SK-N-SH treated with all-trans-retinoic acid at 6 μM for 48 hours (cell line): Measurements from ENCODE around the gene GGTLC2.

ENCODE experiments used
- ATAC-seq: fragments of 200-7000 bp; cut with Tn5 transposase; 3 replicates; pipeline ENCODE4 v1.9.1; 2020; ENCODE audit warnings: mild to moderate bottlenecking, moderate library complexity
- ARNTL ChIP-seq: fragments of 450-650 bp; formaldehyde crosslinking; IDR thresholded peaks from 2 replicates; pipeline ENCODE4 v1.5.0; 2020; ENCODE audit warnings: low read depth, mild to moderate bottlenecking, moderate library complexity, borderline replicate concordance
- BACH2 ChIP-seq: fragments of 250-450 bp; sonication (Bioruptor Pico); IDR thresholded peaks from 2 replicates; pipeline ENCODE4 v1.9.0; 2021; ENCODE audit warnings: mild to moderate bottlenecking, borderline replicate concordance
- CSDC2 ChIP-seq: fragments of 250-450 bp; sonication (Bioruptor Pico); IDR thresholded peaks from 2 replicates; pipeline ENCODE4 v1.5.0; 2020; ENCODE audit warnings: mild to moderate bottlenecking, moderate library complexity
- CSRNP3 ChIP-seq: fragments of 250-450 bp; sonication (Bioruptor Pico); IDR thresholded peaks from 2 replicates; pipeline ENCODE4 v1.5.1; 2021; ENCODE audit warnings: mild to moderate bottlenecking, moderate library complexity
- ESRRG ChIP-seq: fragments of 250-450 bp; sonication (Bioruptor Pico); IDR thresholded peaks from 2 replicates; pipeline ENCODE4 v1.6.1; 2021; ENCODE audit warnings: mild to moderate bottlenecking
- GLIS3 ChIP-seq: fragments of 250-450 bp; sonication (Bioruptor Pico); IDR thresholded peaks from 2 replicates; pipeline ENCODE4 v1.5.0; 2020; ENCODE audit warnings: mild to moderate bottlenecking, moderate library complexity
- ISL1 ChIP-seq: fragments of 250-450 bp; sonication (Bioruptor Pico); IDR thresholded peaks from 2 replicates; pipeline ENCODE4 v2.1.2; 2022; ENCODE audit warnings: mild to moderate bottlenecking, moderate library complexity
- OSR1 ChIP-seq: fragments of 250-450 bp; sonication (Bioruptor Pico); IDR thresholded peaks from 2 replicates; pipeline ENCODE4 v1.8.0; 2022; ENCODE audit warnings: moderate library complexity, mild to moderate bottlenecking, inconsistent platforms
- POU6F1 ChIP-seq: fragments of 250-450 bp; sonication (Bioruptor Pico); IDR thresholded peaks from 2 replicates; pipeline ENCODE4 v1.8.0; 2021; ENCODE audit warnings: low read depth, mild to moderate bottlenecking, moderate library complexity, borderline replicate concordance
- PPARA ChIP-seq: fragments of 250-450 bp; sonication (Bioruptor Pico); IDR thresholded peaks from 2 replicates; pipeline ENCODE4 v1.5.0; 2020; ENCODE audit warnings: mild to moderate bottlenecking, borderline replicate concordance
- RARB ChIP-seq: fragments of 250-450 bp; sonication (Bioruptor Pico); IDR thresholded peaks from 2 replicates; pipeline ENCODE4 v1.8.0; 2021; ENCODE audit warnings: mild to moderate bottlenecking, moderate library complexity
- SNAI2 ChIP-seq: fragments of 250-450 bp; sonication (Bioruptor Pico); IDR thresholded peaks from 2 replicates; pipeline ENCODE4 v1.5.0; 2020; ENCODE audit warnings: mild to moderate bottlenecking, moderate library complexity
- TCF4 ChIP-seq: fragments of 250-450 bp; sonication (Bioruptor Pico); IDR thresholded peaks from 2 replicates; pipeline ENCODE4 v1.8.0; 2021; ENCODE audit warnings: mild to moderate bottlenecking, moderate library complexity, borderline replicate concordance
- TSHZ2 ChIP-seq: fragments of 250-450 bp; sonication (Bioruptor Pico); IDR thresholded peaks from 2 replicates; pipeline ENCODE4 v1.5.0; 2020; ENCODE audit warnings: mild to moderate bottlenecking, moderate library complexity
- ZC3H10 ChIP-seq: fragments of 250-450 bp; sonication (Bioruptor Pico); IDR thresholded peaks from 2 replicates; pipeline ENCODE4 v1.5.1; 2021; ENCODE audit warnings: mild to moderate bottlenecking, moderate library complexity
- ZFP3 ChIP-seq: fragments of 250-450 bp; sonication (Bioruptor Pico); IDR thresholded peaks from 2 replicates; pipeline ENCODE4 v1.5.0; 2020; ENCODE audit warnings: mild to moderate bottlenecking, moderate library complexity
- ZFP30 ChIP-seq: fragments of 450-650 bp; formaldehyde crosslinking; IDR thresholded peaks from 2 replicates; pipeline ENCODE4 v1.5.0; 2022; ENCODE audit warnings: mild to moderate bottlenecking, moderate library complexity
- ZNF565 ChIP-seq: fragments of 450-650 bp; formaldehyde crosslinking; conservative IDR thresholded peaks from 2 replicates; pipeline ENCODE4 v1.5.0; 2020; ENCODE audit warnings: low read depth, mild to moderate bottlenecking, moderate library complexity
- ZNF70 ChIP-seq: fragments of 450-650 bp; formaldehyde crosslinking; IDR thresholded peaks from 2 replicates; pipeline ENCODE4 v1.5.0; 2020; ENCODE audit warnings: mild to moderate bottlenecking, moderate library complexity
- ZNF8 ChIP-seq: fragments of 450-650 bp; formaldehyde crosslinking; IDR thresholded peaks from 2 replicates; pipeline ENCODE4 v1.5.0; 2020; ENCODE audit warnings: mild to moderate bottlenecking, moderate library complexity
- TF ChIP-seq, protein P1 (sequence below): fragments of 250-450 bp; sonication (Bioruptor Pico); IDR thresholded peaks from 2 replicates; pipeline ENCODE4 v1.8.0; 2020; ENCODE audit warnings: mild to moderate bottlenecking, moderate library complexity, borderline replicate concordance
- TF ChIP-seq, protein P2 (sequence below): fragments of 250-450 bp; sonication (Bioruptor Pico); IDR thresholded peaks from 2 replicates; pipeline ENCODE4 v1.5.1; 2020; ENCODE audit warnings: low read depth, mild to moderate bottlenecking, moderate library complexity

Gene GGTLC2

DNA sequence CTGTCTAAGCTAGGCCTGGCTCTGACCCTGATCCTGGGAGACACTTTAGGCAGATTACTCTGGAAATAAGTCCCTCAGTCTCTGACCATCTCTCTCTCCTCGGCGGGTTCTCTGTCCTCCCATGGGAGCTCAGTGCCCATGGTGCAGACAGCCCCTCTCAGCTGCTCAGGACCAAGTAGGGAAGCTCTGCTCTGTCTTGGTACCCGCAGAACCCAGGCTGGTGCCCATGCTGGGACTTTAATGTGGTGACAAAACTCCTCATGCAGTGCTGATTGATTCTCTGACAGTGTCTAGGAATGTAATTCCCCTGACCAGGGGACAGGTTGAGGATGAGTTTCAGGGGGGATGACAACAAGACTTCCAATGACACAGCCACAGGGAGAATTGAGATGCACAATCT lies 30.3 kb upstream of the GGTLC2 start:
- ATAC-seq, result no peak

GRCh38 chr22:22616636-22617035 lies 27.8 kb upstream of the GGTLC2 start:
- no peak for ATAC-seq
- no peak for TF ChIP-seq ISL1
- TF ChIP-seq POU6F1, result no peak
- TF ChIP-seq ZNF565 (CRISPR knock-in tag), result no peak
- TF ChIP-seq PPARA (CRISPR knock-in tag), result no peak
- TF ChIP-seq ZNF8 (CRISPR knock-in tag), result no peak
- TF ChIP-seq BACH2 (CRISPR knock-in tag), result no peak
- TF ChIP-seq, protein P1, sequence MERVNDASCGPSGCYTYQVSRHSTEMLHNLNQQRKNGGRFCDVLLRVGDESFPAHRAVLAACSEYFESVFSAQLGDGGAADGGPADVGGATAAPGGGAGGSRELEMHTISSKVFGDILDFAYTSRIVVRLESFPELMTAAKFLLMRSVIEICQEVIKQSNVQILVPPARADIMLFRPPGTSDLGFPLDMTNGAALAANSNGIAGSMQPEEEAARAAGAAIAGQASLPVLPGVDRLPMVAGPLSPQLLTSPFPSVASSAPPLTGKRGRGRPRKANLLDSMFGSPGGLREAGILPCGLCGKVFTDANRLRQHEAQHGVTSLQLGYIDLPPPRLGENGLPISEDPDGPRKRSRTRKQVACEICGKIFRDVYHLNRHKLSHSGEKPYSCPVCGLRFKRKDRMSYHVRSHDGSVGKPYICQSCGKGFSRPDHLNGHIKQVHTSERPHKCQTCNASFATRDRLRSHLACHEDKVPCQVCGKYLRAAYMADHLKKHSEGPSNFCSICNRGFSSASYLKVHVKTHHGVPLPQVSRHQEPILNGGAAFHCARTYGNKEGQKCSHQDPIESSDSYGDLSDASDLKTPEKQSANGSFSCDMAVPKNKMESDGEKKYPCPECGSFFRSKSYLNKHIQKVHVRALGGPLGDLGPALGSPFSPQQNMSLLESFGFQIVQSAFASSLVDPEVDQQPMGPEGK (CRISPR knock-in tag), result no peak
- no peak for TF ChIP-seq TCF4 (CRISPR knock-in tag)
- no peak for TF ChIP-seq ARNTL (CRISPR knock-in tag)
- TF ChIP-seq, protein P2, sequence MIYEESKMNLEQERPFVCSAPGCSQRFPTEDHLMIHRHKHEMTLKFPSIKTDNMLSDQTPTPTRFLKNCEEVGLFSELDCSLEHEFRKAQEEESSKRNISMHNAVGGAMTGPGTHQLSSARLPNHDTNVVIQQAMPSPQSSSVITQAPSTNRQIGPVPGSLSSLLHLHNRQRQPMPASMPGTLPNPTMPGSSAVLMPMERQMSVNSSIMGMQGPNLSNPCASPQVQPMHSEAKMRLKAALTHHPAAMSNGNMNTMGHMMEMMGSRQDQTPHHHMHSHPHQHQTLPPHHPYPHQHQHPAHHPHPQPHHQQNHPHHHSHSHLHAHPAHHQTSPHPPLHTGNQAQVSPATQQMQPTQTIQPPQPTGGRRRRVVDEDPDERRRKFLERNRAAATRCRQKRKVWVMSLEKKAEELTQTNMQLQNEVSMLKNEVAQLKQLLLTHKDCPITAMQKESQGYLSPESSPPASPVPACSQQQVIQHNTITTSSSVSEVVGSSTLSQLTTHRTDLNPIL, result no peak
- TF ChIP-seq, all 23 proteins: peak for 0

More for the DNA sequence above, 30.3 kb upstream of the GGTLC2 start:
- no peak for TF ChIP-seq CSDC2
- no peak for TF ChIP-seq CSRNP3 (CRISPR knock-in tag)
- TF ChIP-seq GLIS3 (CRISPR knock-in tag), result no peak
- no peak for TF ChIP-seq ESRRG (CRISPR knock-in tag)
- no peak for TF ChIP-seq ZFP3 (CRISPR knock-in tag)
- no peak for TF ChIP-seq ARNTL (CRISPR knock-in tag)
- no peak for TF ChIP-seq POU6F1
- no peak for TF ChIP-seq SNAI2 (CRISPR knock-in tag)

GRCh38 chr22:22618448-22618847 lies 26.0 kb upstream of the GGTLC2 start:
- no peak for TF ChIP-seq OSR1 (CRISPR knock-in tag)
- no peak for TF ChIP-seq CSRNP3 (CRISPR knock-in tag)
- no peak for TF ChIP-seq ISL1
- TF ChIP-seq ZNF565 (CRISPR knock-in tag), result no peak
- no peak for TF ChIP-seq GLIS3 (CRISPR knock-in tag)
- TF ChIP-seq RARB, result no peak
- no peak for TF ChIP-seq SNAI2 (CRISPR knock-in tag)
- no peak for TF ChIP-seq ZNF70 (CRISPR knock-in tag)
- TF ChIP-seq ESRRG (CRISPR knock-in tag), result no peak
- no peak for TF ChIP-seq ZFP3 (CRISPR knock-in tag)
- TF ChIP-seq ZFP30, result no peak
- no peak for TF ChIP-seq ZC3H10 (CRISPR knock-in tag)
- no peak for TF ChIP-seq CSDC2
- TF ChIP-seq TSHZ2 (CRISPR knock-in tag), result no peak
- ATAC-seq, result no peak
